ENCODE results near the gene PIK3C3. TPM values are rescaled to one million over a fixed set of nuclear protein-coding genes. Genes with fewer than 3 reads are reported as not detected.

Gene PIK3C3
- total and polyA plus RNA-seq, 2 of the 8 experiments (the other 6 are each of a cell fraction or from before 2014, with no cell fraction given): 15.3 to 47.4 TPM

DNA sequence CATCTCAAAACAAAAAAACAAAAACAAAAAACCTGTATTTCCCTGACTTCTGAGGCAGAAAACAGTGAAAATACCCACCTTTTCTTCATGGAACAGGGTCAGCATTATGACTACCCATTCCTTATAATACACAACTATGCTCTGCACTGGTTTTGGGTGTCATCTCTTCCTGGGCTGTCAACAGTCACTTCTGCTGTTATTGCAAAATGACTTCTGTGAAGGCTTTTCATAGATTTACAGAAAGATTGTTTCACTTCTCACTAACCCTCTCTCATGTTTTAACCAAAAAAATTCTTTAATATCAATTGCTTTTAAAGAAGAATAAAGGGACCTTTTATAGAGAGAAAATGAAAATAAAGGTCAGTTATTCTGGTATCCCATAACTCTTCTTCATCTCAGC is 26.5 kb upstream of the PIK3C3 start (continued):
- no peak for TF ChIP-seq CHD7 (IDR thresholded peaks at IDR 0.05; ENCODE audit: insufficient replicate concordance, low read length)
- TF ChIP-seq CEBPB (IDR thresholded peaks at IDR 0.05; ENCODE audit: low read depth, low read length): no peak
- no peak for TF ChIP-seq RFX5 (IDR thresholded peaks at IDR 0.05; ENCODE audit: borderline replicate concordance, low read depth, low read length)
- no peak for TF ChIP-seq RAD21 (IDR thresholded peaks at IDR 0.05 in 1 of 2, conservative IDR thresholded peaks at IDR 0.05 in 1 of 2; ENCODE audit: low read depth in 2 of 2, low read length in 2 of 2)
- TF ChIP-seq BRCA1 (IDR thresholded peaks at IDR 0.05; ENCODE audit: low read depth, low read length): no peak
- TF ChIP-seq HDAC2 (IDR thresholded peaks at IDR 0.05; ENCODE audit: borderline replicate concordance in 1 of 2, low read depth in 2 of 2, low read length in 2 of 2): no peak
- TF ChIP-seq RXRA (IDR thresholded peaks at IDR 0.05; ENCODE audit: insufficient read depth, low read depth, low read length): no peak
- TF ChIP-seq TCF12 (IDR thresholded peaks at IDR 0.05; ENCODE audit: low read depth, low read length): no peak
- no peak for TF ChIP-seq GTF2F1 (IDR thresholded peaks at IDR 0.05; ENCODE audit: borderline replicate concordance, low read depth, low read length)
